ENCODE results near the gene FHOD3. TPM values are rescaled to one million over a fixed set of nuclear protein-coding genes. Genes with fewer than 3 reads are reported as not detected.

Gene FHOD3
- total RNA-seq, 1 experiment from 2014 or later, result 10.6 TPM

- H3F3A ChIP-seq (ENCODE audit: insufficient read depth, low read depth), result peaks cover 44% of the 10 kb centered on the region
- H3K9me3 ChIP-seq (ENCODE audit: insufficient read depth, low read depth), result no peaks in the 10 kb centered on the region
- peak; percentile 92 to 96 for DNase-seq
- H3K27me3 ChIP-seq (ENCODE audit: insufficient read depth, low read depth), result no peaks in the 10 kb centered on the region
- H3K4me1 ChIP-seq (replicated peaks; ENCODE audit: insufficient read depth), result peaks cover 81% of the 10 kb centered on the region
- H4K20me1 ChIP-seq (ENCODE audit: insufficient read depth), result no peaks in the 10 kb centered on the region
- no peaks in the 10 kb centered on the region for H3K9me2 ChIP-seq (ENCODE audit: insufficient read depth)
- peaks cover 41% of the 10 kb centered on the region for H3K79me2 ChIP-seq (ENCODE audit: low read depth)
- H3K27ac ChIP-seq, result peak overlapping the region; percentile 98
- intact Hi-C loops (cut with micrococcal nuclease; ENCODE audit: unreplicated experiment), result loop anchor here (1.0 to 10.0 kb wide), 2 partner anchors 45 to 223 kb away; no protein-coding TSS in a partner anchor
- H3K4me3 ChIP-seq, result peak overlapping the region; percentile 41; the same call in 1 of the 2 replicates
- no peak overlapping the region for H2AFZ ChIP-seq
- TF ChIP-seq EZH2 (IDR thresholded peaks at IDR 0.05; ENCODE audit: low read depth) (no peak), CTCF (conservative IDR thresholded peaks at IDR 0.05) (no peak)
- ChIA-PET POLR2A (ENCODE audit: unreplicated experiment) (interaction anchor here (0.6 to 1.1 kb wide), 2 partner anchors 12 to 83 kb away, joined by 4 read pairs; partner anchors contain the start of gene FHOD3), CTCF (no interaction called here)
- no TSS peak for BruUV-seq (replicated peaks)
- no peaks in the 10 kb centered on the region for H3K36me3 ChIP-seq (ENCODE audit: low read depth)
- H3K4me2 ChIP-seq, result peak overlapping the region; percentile 74
These were observed 12.2 kb downstream of the FHOD3 start for GRCh38 chr18:36309436-36310391.

GRCh38 chr18:36311026-36311570 lies 13.6 kb downstream of the FHOD3 start:
- Histone ChIP-seq H2AFZ (no peak overlapping the region), H4K20me1 (ENCODE audit: insufficient read depth) (no peaks in the 10 kb centered on the region), H3K36me3 (ENCODE audit: low read depth) (no peaks in the 10 kb centered on the region), H3F3A (ENCODE audit: insufficient read depth, low read depth) (peaks cover 44% of the 10 kb centered on the region), H3K4me3 (no peak overlapping the region), H3K4me1 (replicated peaks; ENCODE audit: insufficient read depth) (peaks cover 95% of the 10 kb centered on the region), H3K9me3 (ENCODE audit: insufficient read depth, low read depth) (no peaks in the 10 kb centered on the region), H3K79me2 (ENCODE audit: low read depth) (peaks cover 31% of the 10 kb centered on the region), H3K9me2 (ENCODE audit: insufficient read depth) (no peaks in the 10 kb centered on the region), H3K27ac (peak overlapping the region; percentile 98), H3K4me2 (peak overlapping the region; percentile 62), H3K27me3 (ENCODE audit: insufficient read depth, low read depth) (no peaks in the 10 kb centered on the region)
- no TSS peak for BruUV-seq (replicated peaks)
- POLR2A ChIA-PET (ENCODE audit: unreplicated experiment), result no interaction called here
- CTCF ChIA-PET, result no interaction called here
- no peak for DNase-seq
- intact Hi-C loops (cut with micrococcal nuclease; ENCODE audit: unreplicated experiment), result no loop called here
- TF ChIP-seq CTCF (conservative IDR thresholded peaks at IDR 0.05), result no peak
- TF ChIP-seq EZH2 (IDR thresholded peaks at IDR 0.05; ENCODE audit: low read depth), result no peak

GRCh38 chr18:36312806-36313395 lies 15.4 kb downstream of the FHOD3 start:
- Histone ChIP-seq H3F3A (ENCODE audit: insufficient read depth, low read depth) (peaks cover 37% of the 10 kb centered on the region), H3K9me2 (ENCODE audit: insufficient read depth) (no peaks in the 10 kb centered on the region), H3K9me3 (ENCODE audit: insufficient read depth, low read depth) (no peaks in the 10 kb centered on the region), H2AFZ (no peak overlapping the region), H4K20me1 (ENCODE audit: insufficient read depth) (no peaks in the 10 kb centered on the region), H3K36me3 (ENCODE audit: low read depth) (no peaks in the 10 kb centered on the region), H3K4me1 (replicated peaks; ENCODE audit: insufficient read depth) (peaks cover 82% of the 10 kb centered on the region), H3K27ac (no peak overlapping the region), H3K4me2 (peak overlapping the region; percentile 21; the same call in 1 of the 2 replicates), H3K27me3 (ENCODE audit: insufficient read depth, low read depth) (no peaks in the 10 kb centered on the region), H3K79me2 (ENCODE audit: low read depth) (peaks cover 22% of the 10 kb centered on the region), H3K4me3 (no peak overlapping the region)
- ChIA-PET POLR2A (ENCODE audit: unreplicated experiment) (no interaction called here), CTCF (no interaction called here)
- DNase-seq, result no peak
- intact Hi-C loops (cut with micrococcal nuclease; ENCODE audit: unreplicated experiment), result no loop called here
- BruUV-seq (replicated peaks), result no TSS peak
- TF ChIP-seq CTCF (conservative IDR thresholded peaks at IDR 0.05), result no peak
- TF ChIP-seq EZH2 (IDR thresholded peaks at IDR 0.05; ENCODE audit: low read depth), result no peak

All from PC-9 (cell line).